Neural progenitor cell (in vitro differentiated cells): ENCODE data around the gene BBS9. TPM values are rescaled to one million over a fixed set of nuclear protein-coding genes. Genes with fewer than 3 reads are reported as not detected.
A peak's percentile ranks its signal among the peaks of the same experiment; 100 is the strongest.

Experiments
- DNase-seq: peaks from one replicate; pipeline ENCODE4 v3.0.0-alpha.2; 2016; ENCODE audit warnings: low spot score
- H2AFZ ChIP-seq: fragments of 200-600 bp; sonication (generic); replicated peaks from 2 replicates; pipeline ENCODE4 v1.6.1; 2016; ENCODE audit warnings: antibody characterized with exemption
- H3F3A ChIP-seq: fragments of 200-600 bp; sonication (generic); 2 replicates; pipeline ENCODE4 v1.6.1; 2016; ENCODE audit warnings: antibody characterized with exemption, low read depth
- H3K27ac ChIP-seq: fragments of 200-600 bp; sonication (generic); 2 replicates; pipeline ENCODE4 v1.5.1; 2016; ENCODE audit warnings: mild to moderate bottlenecking
- H3K27me3 ChIP-seq: fragments of 200-600 bp; sonication (generic); 2 replicates; pipeline ENCODE4 v1.6.1; 2016; ENCODE audit warnings: mild to moderate bottlenecking, moderate library complexity
- H3K36me3 ChIP-seq: fragments of 200-600 bp; sonication (generic); 2 replicates; pipeline ENCODE4 v1.5.1; 2016
- H3K4me1 ChIP-seq: fragments of 200-600 bp; sonication (generic); 2 replicates; pipeline ENCODE4 v1.6.1; 2016; ENCODE audit warnings: mixed run types
- H3K4me2 ChIP-seq: fragments of 200-600 bp; sonication (generic); 2 replicates; pipeline ENCODE4 v1.6.1; 2016
- H3K4me3 ChIP-seq: fragments of 200-600 bp; sonication (generic); 2 replicates; pipeline ENCODE4 v1.5.1; 2016
- H3K79me2 ChIP-seq: fragments of 200-600 bp; sonication (generic); 2 replicates; pipeline ENCODE4 v1.6.1; 2016; ENCODE audit warnings: low read depth
- H3K9ac ChIP-seq: fragments of 200-600 bp; sonication (generic); 2 replicates; pipeline ENCODE4 v1.6.1; 2016
- H3K9me3 ChIP-seq: fragments of 200-600 bp; sonication (generic); 2 replicates; pipeline ENCODE4 v1.5.1; 2016; ENCODE audit warnings: low read depth
- H4K20me1 ChIP-seq: fragments of 200-600 bp; sonication (generic); 2 replicates; pipeline ENCODE4 v1.6.1; 2016; ENCODE audit warnings: low read depth
- H3K27ac Mint-ChIP-seq: 3 replicates; pipeline ENCODE4 v1.8.0; 2021; ENCODE audit warnings: mixed read lengths
- H3K27me3 Mint-ChIP-seq: 2 replicates; pipeline ENCODE4 v1.8.0; 2022; ENCODE audit warnings: low read depth, mild to moderate bottlenecking, inconsistent platforms, moderate library complexity, mixed read lengths; ENCODE audit not compliant: insufficient read depth
- H3K36me3 Mint-ChIP-seq: 3 replicates; pipeline ENCODE4 v1.8.0; 2021; ENCODE audit warnings: mixed read lengths
- H3K4me1 Mint-ChIP-seq: 3 replicates; pipeline ENCODE4 v1.8.0; 2021; ENCODE audit warnings: mixed read lengths
- H3K4me3 Mint-ChIP-seq: 3 replicates; pipeline ENCODE4 v1.8.0; 2021; ENCODE audit warnings: mild to moderate bottlenecking, moderate library complexity, mixed read lengths
- H3K9me3 Mint-ChIP-seq: 3 replicates; pipeline ENCODE4 v1.8.0; 2020; ENCODE audit warnings: mixed read lengths
- EZH2 ChIP-seq: fragments of 200-600 bp; sonication (generic); IDR thresholded peaks from 2 replicates; pipeline ENCODE4 v1.6.1; 2017; ENCODE audit warnings: antibody characterized with exemption, mild to moderate bottlenecking, moderate library complexity
- EZH2phosphoT487 ChIP-seq: fragments of 200-600 bp; sonication (generic); IDR thresholded peaks from 2 replicates; pipeline ENCODE4 v1.6.1; 2017; ENCODE audit warnings: antibody characterized with exemption
- total RNA-seq: library from RNA; depleted of rRNA; stranded (reverse); fragments of >200 nt; gene quantifications from 2 replicates; pipeline ENCODE4 v1.2.3, GENCODE V29; 2015; ENCODE audit warnings: low replicate concordance
- TF ChIP-seq, protein P1 (sequence below): fragments of 200-600 bp; sonication (generic); IDR thresholded peaks from 2 replicates; pipeline ENCODE4 v1.5.1; 2017; ENCODE audit warnings: antibody characterized with exemption, mild to moderate bottlenecking

BBS9 gene
- total RNA-seq, 1 donor from 2014 or later: 40.3 TPM

DNA sequence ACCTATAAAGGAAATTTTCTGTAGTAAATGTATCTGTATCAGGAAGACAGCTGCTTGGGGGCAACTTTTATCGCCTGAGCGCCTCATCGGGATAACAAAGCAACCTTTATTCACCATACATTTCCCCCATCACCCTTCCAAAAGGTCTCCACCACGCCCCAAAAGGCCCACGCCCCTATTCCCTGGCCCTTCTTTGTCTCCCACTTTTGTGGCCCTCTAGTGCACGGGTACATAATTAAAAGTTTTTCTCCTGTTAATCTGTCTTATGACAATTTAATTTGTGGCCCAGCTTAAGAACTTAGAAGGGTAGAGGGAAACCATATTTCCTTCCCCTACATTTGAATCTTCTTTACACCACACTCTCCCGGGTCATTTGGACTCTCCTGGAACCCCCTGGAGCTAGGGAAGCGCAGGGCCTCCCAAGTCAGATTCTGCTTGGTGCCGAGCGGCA is 20.8 kb upstream of the BBS9 start:
- Histone ChIP-seq H3K4me2 (peak overlapping the region; percentile 83), H3K4me1 (peaks cover 6% of the 10 kb centered on the region), H3K27ac (no peak overlapping the region), H3K36me3 (no peaks in the 10 kb centered on the region), H3F3A (peaks cover 4% of the 10 kb centered on the region), H3K79me2 (peaks cover 55% of the 10 kb centered on the region), H3K9ac (peak overlapping the region; percentile 75), H2AFZ (peak overlapping the region; percentile 85), H3K27me3 (peaks cover 19% of the 10 kb centered on the region), H3K9me3 (no peaks in the 10 kb centered on the region), H3K4me3 (peak overlapping the region; percentile 100), H4K20me1 (peaks cover 43% of the 10 kb centered on the region)
- Mint-ChIP-seq H3K27me3 (peaks cover 7% of the 10 kb centered on the region), H3K4me1 (peaks cover 15% of the 10 kb centered on the region), H3K27ac (peak overlapping the region; percentile 8), H3K36me3 (no peaks in the 10 kb centered on the region), H3K4me3 (peak overlapping the region; percentile 89), H3K9me3 (no peaks in the 10 kb centered on the region)
- TF ChIP-seq EZH2phosphoT487: no peak
- TF ChIP-seq, protein P1, sequence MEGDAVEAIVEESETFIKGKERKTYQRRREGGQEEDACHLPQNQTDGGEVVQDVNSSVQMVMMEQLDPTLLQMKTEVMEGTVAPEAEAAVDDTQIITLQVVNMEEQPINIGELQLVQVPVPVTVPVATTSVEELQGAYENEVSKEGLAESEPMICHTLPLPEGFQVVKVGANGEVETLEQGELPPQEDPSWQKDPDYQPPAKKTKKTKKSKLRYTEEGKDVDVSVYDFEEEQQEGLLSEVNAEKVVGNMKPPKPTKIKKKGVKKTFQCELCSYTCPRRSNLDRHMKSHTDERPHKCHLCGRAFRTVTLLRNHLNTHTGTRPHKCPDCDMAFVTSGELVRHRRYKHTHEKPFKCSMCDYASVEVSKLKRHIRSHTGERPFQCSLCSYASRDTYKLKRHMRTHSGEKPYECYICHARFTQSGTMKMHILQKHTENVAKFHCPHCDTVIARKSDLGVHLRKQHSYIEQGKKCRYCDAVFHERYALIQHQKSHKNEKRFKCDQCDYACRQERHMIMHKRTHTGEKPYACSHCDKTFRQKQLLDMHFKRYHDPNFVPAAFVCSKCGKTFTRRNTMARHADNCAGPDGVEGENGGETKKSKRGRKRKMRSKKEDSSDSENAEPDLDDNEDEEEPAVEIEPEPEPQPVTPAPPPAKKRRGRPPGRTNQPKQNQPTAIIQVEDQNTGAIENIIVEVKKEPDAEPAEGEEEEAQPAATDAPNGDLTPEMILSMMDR: no peak
- no peak for TF ChIP-seq EZH2
- peak; percentile 37 for DNase-seq

DNA sequence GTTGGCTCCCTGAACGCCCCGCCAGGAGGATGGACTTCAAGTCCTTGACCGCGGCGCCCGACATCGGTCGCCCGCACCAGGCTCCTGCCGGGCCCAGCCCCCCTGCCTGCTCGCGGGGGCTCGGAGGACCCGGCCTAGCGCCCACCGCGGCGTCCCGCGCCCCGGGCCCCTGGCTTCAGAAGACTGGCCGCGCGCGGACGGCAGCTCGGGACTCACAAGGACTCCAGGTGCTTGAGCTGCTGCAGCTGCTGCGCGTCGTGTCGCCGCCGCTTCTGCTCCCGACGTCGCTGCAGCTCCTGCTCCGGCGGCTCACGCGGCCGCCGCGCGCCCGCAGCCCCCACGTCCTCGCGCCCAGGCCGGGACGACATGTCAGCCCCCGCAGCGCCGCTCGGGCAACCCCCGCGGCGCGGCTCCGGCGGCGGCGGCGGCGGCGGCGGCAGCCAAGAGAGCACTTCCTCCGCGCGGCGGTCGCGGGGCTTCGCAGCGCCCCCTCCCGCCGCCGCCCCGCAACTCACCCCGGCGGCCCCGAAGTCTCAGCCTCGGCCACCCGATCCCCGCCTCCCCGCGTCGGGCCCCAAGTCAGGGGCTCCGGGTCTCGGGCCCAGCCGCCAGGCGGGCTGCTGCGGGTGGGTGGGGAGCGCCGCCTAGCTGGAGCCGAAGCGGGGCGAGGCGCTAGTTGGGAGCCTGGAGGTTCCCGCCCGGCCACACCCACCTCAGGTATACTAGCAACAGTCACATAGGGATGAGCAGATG is 20.2 kb upstream of the BBS9 start, which contains the start of gene RP9:
Gene RP9, minus strand, starts transcription at position 400 of the 753 bp plus-strand sequence. Its CDS starts 32 bp downstream, at position 368.
- peaks cover 49% of the 10 kb centered on the region for H3K79me2 ChIP-seq
- H3K9me3 ChIP-seq: no peaks in the 10 kb centered on the region
- peak within 1 kb of the TSS; percentile 8 for H3K27ac Mint-ChIP-seq
- H3K9ac ChIP-seq: peak within 1 kb of the TSS; percentile 75
- peaks cover 15% of the 10 kb centered on the region for H3K4me1 Mint-ChIP-seq
- H3K4me2 ChIP-seq: peak within 1 kb of the TSS; percentile 83
- H3F3A ChIP-seq: peaks cover 4% of the 10 kb centered on the region
- TF ChIP-seq EZH2phosphoT487: no peak
- TF ChIP-seq, protein P1: peak; percentile 67
- TF ChIP-seq EZH2: peak; percentile 43
- H3K4me1 ChIP-seq: peaks cover 6% of the 10 kb centered on the region
- H2AFZ ChIP-seq: peak within 1 kb of the TSS; percentile 85
- peak; percentile 95 for DNase-seq
- H3K9me3 Mint-ChIP-seq: no peaks in the 10 kb centered on the region
- H3K36me3 Mint-ChIP-seq: no peaks in the 10 kb centered on the region
- H3K27ac ChIP-seq: no peak within 1 kb of the TSS
- H3K4me3 Mint-ChIP-seq: peak within 1 kb of the TSS; percentile 89
- H3K4me3 ChIP-seq: peak within 1 kb of the TSS; percentile 100
- peaks cover 19% of the 10 kb centered on the region for H3K27me3 ChIP-seq
- H4K20me1 ChIP-seq: peaks cover 42% of the 10 kb centered on the region
- H3K36me3 ChIP-seq: no peaks in the 10 kb centered on the region
- peaks cover 7% of the 10 kb centered on the region for H3K27me3 Mint-ChIP-seq

DNA sequence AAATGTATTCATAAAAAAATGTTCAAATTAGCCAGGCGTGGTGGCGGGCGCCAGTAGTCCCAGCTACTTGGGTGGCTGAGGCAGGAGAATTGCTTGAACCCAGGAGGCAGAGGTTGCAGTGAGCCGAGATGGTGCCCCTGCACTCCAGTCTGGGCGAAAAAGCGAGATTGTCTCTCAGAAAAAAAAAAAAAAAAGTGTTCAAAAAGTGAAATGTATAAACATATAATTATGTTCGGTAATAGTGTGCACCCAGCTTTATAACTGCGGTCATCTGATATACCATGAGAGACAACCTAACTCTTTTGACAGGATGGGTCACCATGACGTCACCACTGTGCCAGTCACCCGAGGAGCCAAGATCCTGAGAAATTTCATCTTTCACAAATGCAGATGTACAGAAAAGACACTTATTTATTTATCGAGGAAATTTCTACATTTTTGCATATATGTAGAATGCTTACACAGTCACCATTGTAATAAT is 19.6 kb upstream of the BBS9 start:
- H3K9ac ChIP-seq: no peak overlapping the region
- H3K36me3 Mint-ChIP-seq: no peaks in the 10 kb centered on the region
- H3K27me3 Mint-ChIP-seq: peaks cover 10% of the 10 kb centered on the region

More for the DNA sequence above, 19.6 kb upstream of the BBS9 start:
- Histone ChIP-seq H3K4me2 (peak overlapping the region; percentile 73), H3K4me3 (peak overlapping the region; percentile 100), H3F3A (peaks cover 4% of the 10 kb centered on the region), H3K27ac (no peak overlapping the region), H3K4me1 (peaks cover 6% of the 10 kb centered on the region), H4K20me1 (peaks cover 36% of the 10 kb centered on the region), H2AFZ (peak overlapping the region; percentile 7), H3K36me3 (no peaks in the 10 kb centered on the region), H3K27me3 (peaks cover 19% of the 10 kb centered on the region), H3K79me2 (peaks cover 43% of the 10 kb centered on the region), H3K9me3 (no peaks in the 10 kb centered on the region)
- Mint-ChIP-seq H3K27ac (no peak overlapping the region), H3K9me3 (no peaks in the 10 kb centered on the region), H3K4me1 (peaks cover 15% of the 10 kb centered on the region), H3K4me3 (peak overlapping the region; percentile 82)
- TF ChIP-seq EZH2phosphoT487 (no peak), EZH2 (no peak)
- TF ChIP-seq, protein P1: no peak
- DNase-seq: no peak
